ENCODE data around the gene ACAD10. TPM values are rescaled to one million over a fixed set of nuclear protein-coding genes. Genes with fewer than 3 reads are reported as not detected.

ACAD10 gene
- total RNA-seq, 1 experiment from 2014 or later: 25.3 TPM

DNA sequence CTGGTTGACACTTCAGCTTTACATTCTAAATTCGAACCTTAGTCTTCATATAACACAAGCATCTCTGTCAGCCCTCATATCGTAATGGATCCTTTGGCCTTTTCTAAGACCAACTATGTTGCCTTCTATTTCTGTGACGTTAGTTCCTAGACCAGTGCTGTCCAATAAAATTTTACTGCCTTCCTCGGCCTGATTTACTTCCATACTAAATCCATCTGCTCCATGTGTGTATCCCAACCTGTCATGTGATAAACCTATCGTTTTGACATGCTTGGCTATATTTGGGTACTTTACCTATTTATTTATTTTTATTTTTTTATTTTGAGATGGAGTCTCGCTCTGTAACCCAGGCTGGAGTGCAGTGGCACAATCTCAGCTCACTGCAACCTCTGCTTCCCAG lies 20.3 kb downstream of the ACAD10 start:
- no peaks in the 10 kb centered on the region for H3K9me3 ChIP-seq (ENCODE audit: control insufficient read depth in 1 of 2, insufficient read depth in 1 of 2, low read depth in 1 of 2, low read length in 2 of 2)
- H3K27ac ChIP-seq (ENCODE audit: low read depth, low read length): no peak overlapping the region
- TF ChIP-seq TCF7L2 (IDR thresholded peaks at IDR 0.05; ENCODE audit: borderline replicate concordance, extremely low read depth, insufficient read depth, insufficient read length) (no peak), ZNF274 (IDR thresholded peaks at IDR 0.05; ENCODE audit: low read depth, low read length) (no peak), SIN3A (IDR thresholded peaks at IDR 0.05; ENCODE audit: low read depth) (no peak), SRF (IDR thresholded peaks at IDR 0.05; ENCODE audit: low read depth) (no peak)
- no peak for DNase-seq (ENCODE audit: low read depth, low spot score)
- H3K9ac ChIP-seq (ENCODE audit: low read length): no peak overlapping the region
- ATAC-seq: no peak
- H3K4me2 ChIP-seq (ENCODE audit: low read length): no peak overlapping the region
- no peaks in the 10 kb centered on the region for H3K9me2 ChIP-seq (ENCODE audit: insufficient read depth)
- RAD21 ChIA-PET (ENCODE audit: low non-redundant PET in 1 of 2, low total read pairs in 2 of 2, uncharacterized antibody in 2 of 2, unreplicated experiment in 2 of 2): no interaction called here
- no peak overlapping the region for H3K4me3 ChIP-seq (replicated peaks in 1 of 2; ENCODE audit: low read depth in 1 of 2, low read length in 2 of 2)
- H3K36me3 ChIP-seq (ENCODE audit: control insufficient read depth in 1 of 2, insufficient read depth in 2 of 2, low read length in 2 of 2): peaks cover 0 to 4% of the 10 kb centered on the region in 2 experiments; a peak in 3 of 4 replicates
- intact Hi-C loops (cut with micrococcal nuclease): no loop called here
- no peaks in the 10 kb centered on the region for H3K27me3 ChIP-seq (ENCODE audit: insufficient read depth, low read length)
- POLR2A ChIA-PET: no interaction called here
- BruUV-seq (replicated peaks): no TSS peak
- H2AFZ ChIP-seq (ENCODE audit: low read depth, low read length, poor library complexity, severe bottlenecking): no peak overlapping the region
- H3K4me1 ChIP-seq (ENCODE audit: control insufficient read depth in 1 of 2, insufficient read depth in 2 of 2, low read length in 2 of 2): no peaks in the 10 kb centered on the region
- CTCF ChIA-PET: no interaction called here
- H4K20me1 ChIP-seq (ENCODE audit: insufficient read depth): no peaks in the 10 kb centered on the region
- no peaks in the 10 kb centered on the region for H3K79me2 ChIP-seq (ENCODE audit: insufficient read depth, low read length)

GRCh38 chr12:111715279-111715678 lies 29.4 kb downstream of the ACAD10 start:
- intact Hi-C loops (cut with micrococcal nuclease): no loop called here
- ATAC-seq: no peak

More at GRCh38 chr12:111715279-111715678, 29.4 kb downstream of the ACAD10 start:
- POLR2A ChIA-PET: no interaction called here
- Histone ChIP-seq H3K9me3 (ENCODE audit: control insufficient read depth in 1 of 2, insufficient read depth in 1 of 2, low read depth in 1 of 2, low read length in 2 of 2) (no peaks in the 10 kb centered on the region), H3K36me3 (ENCODE audit: control insufficient read depth in 1 of 2, insufficient read depth in 2 of 2, low read length in 2 of 2) (peaks cover 6 to 22% of the 10 kb centered on the region in 2 experiments), H3K4me3 (replicated peaks in 1 of 2; ENCODE audit: low read depth in 1 of 2, low read length in 2 of 2) (no peak overlapping the region), H3K27me3 (ENCODE audit: insufficient read depth, low read length) (no peaks in the 10 kb centered on the region), H3K4me1 (ENCODE audit: control insufficient read depth in 1 of 2, insufficient read depth in 2 of 2, low read length in 2 of 2) (no peaks in the 10 kb centered on the region), H4K20me1 (ENCODE audit: insufficient read depth) (no peaks in the 10 kb centered on the region), H2AFZ (ENCODE audit: low read depth, low read length, poor library complexity, severe bottlenecking) (no peak overlapping the region), H3K79me2 (ENCODE audit: insufficient read depth, low read length) (no peaks in the 10 kb centered on the region), H3K9ac (ENCODE audit: low read length) (no peak overlapping the region), H3K9me2 (ENCODE audit: insufficient read depth) (no peaks in the 10 kb centered on the region), H3K27ac (ENCODE audit: low read depth, low read length) (no peak overlapping the region), H3K4me2 (ENCODE audit: low read length) (no peak overlapping the region)
- no TSS peak for BruUV-seq (replicated peaks)
- CTCF ChIA-PET: no interaction called here
- no peak for DNase-seq (ENCODE audit: low read depth, low spot score)
- TF ChIP-seq MAX (IDR thresholded peaks at IDR 0.05) (no peak), SIN3A (IDR thresholded peaks at IDR 0.05; ENCODE audit: low read depth) (no peak), CBX3 (IDR thresholded peaks at IDR 0.05; ENCODE audit: low read depth) (no peak), ELF1 (IDR thresholded peaks at IDR 0.05; ENCODE audit: borderline replicate concordance, low read depth) (no peak), EZH2 (IDR thresholded peaks at IDR 0.05) (no peak), EGR1 (IDR thresholded peaks at IDR 0.05; ENCODE audit: low read depth) (no peak), YY1 (IDR thresholded peaks at IDR 0.05; ENCODE audit: extremely low read depth, insufficient replicate concordance, low read depth, low read length) (no peak), POLR2A (IDR thresholded peaks at IDR 0.05; ENCODE audit: borderline replicate concordance, extremely low read depth, insufficient read depth, insufficient read length) (no peak), TCF7L2 (IDR thresholded peaks at IDR 0.05; ENCODE audit: borderline replicate concordance, extremely low read depth, insufficient read depth, insufficient read length) (no peak), ZFX (IDR thresholded peaks at IDR 0.05) (no peak), FOSL1 (IDR thresholded peaks at IDR 0.05; ENCODE audit: low read depth) (no peak), POLR2AphosphoS5 (IDR thresholded peaks at IDR 0.05; ENCODE audit: low read depth, low read length) (no peak), SRF (IDR thresholded peaks at IDR 0.05; ENCODE audit: low read depth) (no peak), EZH2phosphoT487 (IDR thresholded peaks at IDR 0.05; ENCODE audit: borderline replicate concordance) (no peak), RAD21 (IDR thresholded peaks at IDR 0.05; ENCODE audit: low read depth) (no peak), CEBPB (IDR thresholded peaks at IDR 0.05; ENCODE audit: low read depth) (no peak)
- TF ChIP-seq, protein P1, sequence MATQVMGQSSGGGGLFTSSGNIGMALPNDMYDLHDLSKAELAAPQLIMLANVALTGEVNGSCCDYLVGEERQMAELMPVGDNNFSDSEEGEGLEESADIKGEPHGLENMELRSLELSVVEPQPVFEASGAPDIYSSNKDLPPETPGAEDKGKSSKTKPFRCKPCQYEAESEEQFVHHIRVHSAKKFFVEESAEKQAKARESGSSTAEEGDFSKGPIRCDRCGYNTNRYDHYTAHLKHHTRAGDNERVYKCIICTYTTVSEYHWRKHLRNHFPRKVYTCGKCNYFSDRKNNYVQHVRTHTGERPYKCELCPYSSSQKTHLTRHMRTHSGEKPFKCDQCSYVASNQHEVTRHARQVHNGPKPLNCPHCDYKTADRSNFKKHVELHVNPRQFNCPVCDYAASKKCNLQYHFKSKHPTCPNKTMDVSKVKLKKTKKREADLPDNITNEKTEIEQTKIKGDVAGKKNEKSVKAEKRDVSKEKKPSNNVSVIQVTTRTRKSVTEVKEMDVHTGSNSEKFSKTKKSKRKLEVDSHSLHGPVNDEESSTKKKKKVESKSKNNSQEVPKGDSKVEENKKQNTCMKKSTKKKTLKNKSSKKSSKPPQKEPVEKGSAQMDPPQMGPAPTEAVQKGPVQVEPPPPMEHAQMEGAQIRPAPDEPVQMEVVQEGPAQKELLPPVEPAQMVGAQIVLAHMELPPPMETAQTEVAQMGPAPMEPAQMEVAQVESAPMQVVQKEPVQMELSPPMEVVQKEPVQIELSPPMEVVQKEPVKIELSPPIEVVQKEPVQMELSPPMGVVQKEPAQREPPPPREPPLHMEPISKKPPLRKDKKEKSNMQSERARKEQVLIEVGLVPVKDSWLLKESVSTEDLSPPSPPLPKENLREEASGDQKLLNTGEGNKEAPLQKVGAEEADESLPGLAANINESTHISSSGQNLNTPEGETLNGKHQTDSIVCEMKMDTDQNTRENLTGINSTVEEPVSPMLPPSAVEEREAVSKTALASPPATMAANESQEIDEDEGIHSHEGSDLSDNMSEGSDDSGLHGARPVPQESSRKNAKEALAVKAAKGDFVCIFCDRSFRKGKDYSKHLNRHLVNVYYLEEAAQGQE (IDR thresholded peaks at IDR 0.05; ENCODE audit: low read depth): no peak
- TF ChIP-seq, protein P2, sequence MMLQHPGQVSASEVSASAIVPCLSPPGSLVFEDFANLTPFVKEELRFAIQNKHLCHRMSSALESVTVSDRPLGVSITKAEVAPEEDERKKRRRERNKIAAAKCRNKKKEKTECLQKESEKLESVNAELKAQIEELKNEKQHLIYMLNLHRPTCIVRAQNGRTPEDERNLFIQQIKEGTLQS (IDR thresholded peaks at IDR 0.05): no peak
- RAD21 ChIA-PET (ENCODE audit: low non-redundant PET in 1 of 2, low total read pairs in 2 of 2, uncharacterized antibody in 2 of 2, unreplicated experiment in 2 of 2): no interaction called here

Data from HCT116 (cell line).